NB4 (cell line): ENCODE data around the gene KRT2.

Experiments used
- MAX ChIP-seq: IDR thresholded peaks from 2 replicates; pipeline ENCODE4 v1.6.1; 2011; ENCODE audit warnings: low read depth, low read length
- POLR2A ChIP-seq: IDR thresholded peaks from 2 replicates; pipeline ENCODE4 v1.6.1; 2011; ENCODE audit warnings: mild to moderate bottlenecking; ENCODE audit not compliant: insufficient read length; ENCODE audit errors: extremely low read depth

- TF ChIP-seq POLR2A = no peak
- no peak for TF ChIP-seq MAX
Measured at GRCh38 chr12:52694151-52694550, 42.1 kb upstream of the KRT2 start.
